GM21723 (cell line): ENCODE results near the gene NIT1.
"Not testable (repeated sequence)": the region's sequence is repeated elsewhere in the genome, so short reads cannot be mapped to it uniquely, and the experiment has no call there.

Experiments
- ATAC-seq: cut with Tn5 transposase; IDR thresholded peaks from one replicate; pipeline ENCODE4 v1.9.1; 2021; ENCODE audit warnings: mild to moderate bottlenecking, moderate library complexity; ENCODE audit not compliant: unreplicated experiment

The NIT1 gene

GRCh38 chr1:161111527-161111926 lies 6.4 kb upstream of the NIT1 start:
- no peak for ATAC-seq

- no peak for ATAC-seq
Measured at GRCh38 chr1:161113915-161114314, 4.0 kb upstream of the NIT1 start.

DNA sequence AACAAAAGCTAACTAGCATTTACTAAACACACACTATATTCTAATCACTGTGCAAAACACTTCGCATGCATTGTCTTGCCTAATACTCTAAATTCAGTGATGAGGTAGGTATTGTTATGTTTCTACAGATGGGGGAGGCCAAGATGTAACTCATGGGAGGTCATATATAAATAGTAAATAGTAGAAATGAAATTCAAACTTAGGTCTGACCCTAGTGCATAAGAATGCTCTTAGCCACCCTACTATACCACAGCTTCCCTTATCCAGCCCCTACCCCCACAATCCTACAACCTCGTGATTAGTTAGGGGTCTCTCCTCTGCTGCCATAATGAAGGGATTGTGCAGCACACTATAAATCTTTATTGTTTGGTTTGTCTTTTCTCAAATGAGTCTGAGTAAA lies 3.3 kb upstream of the NIT1 start:
- no peak for ATAC-seq

DNA sequence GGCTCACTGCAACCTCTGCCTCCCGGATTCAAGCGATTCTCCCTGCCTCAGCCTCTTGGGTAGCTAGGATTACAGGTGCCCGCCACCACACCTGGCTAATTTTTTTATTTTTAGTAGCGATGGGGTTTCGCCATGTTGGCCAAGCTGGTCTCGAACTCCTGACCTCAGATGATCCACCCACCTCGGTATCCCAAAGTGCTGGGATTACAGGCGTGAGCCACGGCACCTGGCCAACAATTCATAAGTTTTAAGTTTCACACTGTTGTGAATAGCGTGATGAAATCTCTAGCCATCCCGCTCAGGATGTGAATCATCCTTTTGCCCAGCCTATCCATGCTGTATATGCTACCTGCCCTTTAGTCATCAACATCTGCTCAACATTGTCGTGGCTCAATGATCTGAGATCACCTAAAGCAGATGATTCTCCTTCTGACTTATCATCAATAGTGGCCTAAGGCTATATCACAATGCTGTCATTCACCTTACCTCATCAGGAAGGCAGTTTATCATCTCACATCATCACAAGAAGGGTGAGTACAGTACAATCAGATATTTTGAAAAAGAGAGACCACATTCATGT lies 2.7 kb upstream of the NIT1 start:
- ATAC-seq, result no peak

DNA sequence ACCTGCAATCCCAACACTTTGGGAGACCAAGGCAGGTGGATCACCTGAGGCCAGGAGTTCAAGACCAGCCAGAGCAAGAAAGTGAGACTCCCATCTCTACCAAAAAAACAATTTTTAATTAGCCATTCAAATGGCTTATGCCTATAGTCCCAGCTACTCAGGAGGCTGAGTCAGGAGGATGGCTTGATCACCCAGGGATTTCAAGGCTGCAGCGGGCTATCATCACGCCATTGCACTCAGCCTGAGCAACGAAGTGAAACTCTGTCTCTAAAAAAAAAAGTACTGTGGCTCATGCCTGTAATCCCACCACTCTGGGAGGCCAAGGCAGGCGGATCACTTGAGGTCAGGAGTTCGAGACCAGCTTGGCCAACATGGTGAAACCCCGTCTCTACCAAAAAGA lies 1.9 kb upstream of the NIT1 start:
- ATAC-seq, result not testable (repeated sequence)

DNA sequence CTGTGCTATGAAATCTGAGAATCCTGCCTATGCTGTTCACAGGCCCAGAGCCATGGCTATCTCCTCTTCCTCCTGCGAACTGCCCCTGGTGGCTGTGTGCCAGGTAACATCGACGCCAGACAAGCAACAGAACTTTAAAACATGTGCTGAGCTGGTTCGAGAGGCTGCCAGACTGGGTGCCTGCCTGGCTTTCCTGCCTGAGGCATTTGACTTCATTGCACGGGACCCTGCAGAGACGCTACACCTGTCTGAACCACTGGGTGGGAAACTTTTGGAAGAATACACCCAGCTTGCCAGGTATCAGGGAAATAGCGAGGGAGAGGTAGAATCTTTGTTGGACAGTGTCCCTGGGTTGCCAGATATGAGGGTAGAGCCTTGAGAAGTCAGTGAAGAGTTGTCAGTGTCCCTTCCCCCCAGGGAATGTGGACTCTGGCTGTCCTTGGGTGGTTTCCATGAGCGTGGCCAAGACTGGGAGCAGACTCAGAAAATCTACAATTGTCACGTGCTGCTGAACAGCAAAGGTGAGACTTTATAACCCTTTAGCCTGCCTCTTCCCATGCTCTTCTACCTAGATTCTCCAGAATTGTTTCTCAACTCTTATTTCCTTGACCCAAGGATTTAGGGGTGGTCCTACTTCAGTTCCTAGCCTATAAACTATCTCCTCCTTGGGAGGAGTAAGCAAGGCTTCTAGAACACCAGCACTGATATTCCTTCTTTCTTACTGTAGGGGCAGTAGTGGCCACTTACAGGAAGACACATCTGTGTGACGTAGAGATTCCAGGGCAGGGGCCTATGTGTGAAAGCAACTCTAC lies 1.4 kb downstream of the NIT1 start:
- ATAC-seq, result peak; percentile 51

- ATAC-seq, result no peak
Measured at GRCh38 chr1:161121042-161121650, 3.2 kb downstream of the NIT1 start.

- ATAC-seq, result no peak
Measured at GRCh38 chr1:161121834-161122233, 3.9 kb downstream of the NIT1 start.

DNA sequence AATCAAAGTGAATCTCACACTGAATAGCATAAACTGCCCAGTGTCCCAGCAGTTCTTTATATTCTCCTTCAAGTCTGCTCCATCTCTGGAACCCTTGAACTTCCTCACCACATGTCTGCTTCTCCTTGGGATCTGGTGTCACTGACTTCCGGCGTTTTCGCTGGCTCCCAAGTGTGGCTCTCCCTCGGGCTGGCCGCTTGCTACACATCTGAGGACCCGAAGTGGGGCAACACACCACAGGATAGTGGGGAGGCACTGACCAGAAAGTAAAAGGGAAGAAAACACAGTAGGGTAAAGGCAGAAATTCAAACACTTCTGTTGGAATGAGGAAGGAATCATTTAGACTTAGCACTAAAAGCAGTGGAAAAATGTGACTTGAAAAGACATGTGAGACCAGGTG lies 5.1 kb downstream of the NIT1 start:
- ATAC-seq, result no peak

- ATAC-seq, result no peak
Measured at GRCh38 chr1:161127649-161128048, 9.7 kb downstream of the NIT1 start.

DNA sequence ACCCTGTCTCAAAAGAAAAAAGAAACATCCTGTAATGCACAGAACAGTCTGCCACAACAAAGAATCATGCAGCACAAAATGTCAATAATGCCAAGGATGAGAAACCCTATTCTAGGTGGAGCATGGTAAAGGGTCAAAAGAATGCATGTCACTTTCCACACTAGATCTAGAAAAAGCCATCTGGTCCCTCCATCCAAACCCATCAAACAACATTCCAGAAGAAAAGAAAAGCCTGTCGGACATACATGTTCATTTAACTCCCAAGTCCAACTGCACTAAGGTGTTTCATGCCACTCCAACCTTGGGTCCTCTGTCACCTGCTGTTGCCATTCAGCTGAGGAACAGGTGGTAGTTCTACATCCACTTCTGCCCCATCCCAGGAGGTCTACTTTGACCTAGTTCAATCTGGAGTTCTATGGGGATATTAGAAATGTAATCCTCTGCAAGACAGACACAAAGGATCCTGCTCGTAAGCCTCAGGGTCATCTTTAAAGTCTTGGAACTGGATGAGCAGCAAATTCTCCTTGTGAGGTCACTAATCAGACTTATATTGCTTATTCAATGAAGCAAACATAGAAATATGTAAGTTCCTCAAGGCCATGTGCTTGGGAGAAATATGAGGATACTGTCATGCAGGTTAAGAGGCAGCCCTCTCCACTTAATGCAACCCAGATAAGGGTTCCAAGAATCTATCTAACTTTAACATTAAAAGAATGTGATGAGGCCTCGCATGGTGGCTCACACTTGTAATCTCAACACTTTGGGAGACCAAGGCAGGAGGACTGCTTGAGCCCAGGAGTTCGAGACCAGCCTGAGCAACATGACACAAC lies 10.9 kb downstream of the NIT1 start:
- ATAC-seq, result no peak

DNA sequence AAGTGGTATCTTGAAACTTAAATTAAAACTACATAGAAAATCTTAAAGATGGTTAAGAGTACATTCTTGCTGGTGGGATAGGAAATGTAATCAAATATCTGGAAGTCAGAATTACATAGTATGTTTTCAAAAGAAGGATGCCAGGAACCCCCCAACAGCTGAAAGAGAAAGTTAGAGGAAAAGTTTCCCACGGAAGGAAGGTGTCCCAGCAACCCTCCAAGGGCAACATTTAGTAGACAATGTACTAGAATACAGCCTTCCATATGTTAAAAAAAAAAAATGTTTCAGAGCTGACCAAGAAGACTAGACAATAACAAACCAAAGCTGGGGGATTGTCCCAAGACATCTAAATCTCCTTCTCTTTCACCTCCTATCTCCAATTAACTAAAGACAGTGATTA lies 12.4 kb downstream of the NIT1 start:
- ATAC-seq, result no peak

- peak; percentile 2 for ATAC-seq
Measured at GRCh38 chr1:161131523-161132409, 13.9 kb downstream of the NIT1 start.

GRCh38 chr1:161132410-161133219 lies 14.7 kb downstream of the NIT1 start, which contains the start of gene DEDD:
DEDD (minus strand) TSS chr1:161132667; CDS start chr1:161124462, 8,205 bp downstream.
- peak; percentile 92 for ATAC-seq

DNA sequence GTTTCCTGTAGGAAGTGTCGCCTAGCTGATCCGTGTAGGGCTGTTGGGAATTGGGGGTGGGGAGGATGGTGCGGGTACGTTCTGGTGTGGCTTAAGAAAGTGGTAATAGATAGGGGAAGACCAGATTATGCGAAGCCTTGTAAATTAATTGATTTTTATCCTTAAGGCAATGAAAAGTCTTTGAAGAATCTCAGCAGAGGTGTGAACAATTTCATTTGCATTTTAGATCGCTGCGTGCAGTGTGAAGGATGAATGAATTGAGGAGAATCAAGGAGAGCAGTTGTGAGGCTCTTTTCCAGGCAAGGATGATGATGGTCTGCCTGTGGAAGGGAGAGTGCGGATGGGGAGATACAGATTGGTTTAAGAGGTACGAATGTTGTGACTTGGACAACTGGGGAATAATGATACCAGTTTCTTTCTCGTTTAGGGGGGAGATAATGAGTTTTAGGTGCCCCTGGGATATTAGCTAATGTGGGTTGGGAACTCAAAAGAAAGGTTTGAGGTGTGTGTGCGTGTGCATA lies 15.4 kb downstream of the NIT1 start:
- ATAC-seq, result peak; percentile 22

DNA sequence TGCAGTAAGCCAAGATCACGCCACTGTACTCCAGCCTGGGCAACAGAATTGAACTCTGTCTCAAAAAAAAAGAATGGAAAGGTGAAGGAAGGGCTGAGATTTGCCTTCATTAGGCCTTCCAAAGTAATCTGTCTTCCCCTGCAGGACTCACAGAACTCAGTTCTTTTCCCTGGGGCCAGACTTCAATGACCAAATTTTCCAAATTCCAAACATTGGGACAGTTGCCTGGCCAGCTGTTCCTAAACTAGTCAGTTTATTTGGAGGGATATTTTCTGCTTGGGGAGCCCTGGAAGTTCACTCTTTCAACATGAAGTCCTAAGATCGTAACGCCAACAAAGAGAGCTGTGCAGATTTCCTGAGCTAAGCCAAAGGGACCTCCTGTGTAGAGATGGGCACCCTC lies 20.0 kb downstream of the NIT1 start:
- no peak for ATAC-seq

DNA sequence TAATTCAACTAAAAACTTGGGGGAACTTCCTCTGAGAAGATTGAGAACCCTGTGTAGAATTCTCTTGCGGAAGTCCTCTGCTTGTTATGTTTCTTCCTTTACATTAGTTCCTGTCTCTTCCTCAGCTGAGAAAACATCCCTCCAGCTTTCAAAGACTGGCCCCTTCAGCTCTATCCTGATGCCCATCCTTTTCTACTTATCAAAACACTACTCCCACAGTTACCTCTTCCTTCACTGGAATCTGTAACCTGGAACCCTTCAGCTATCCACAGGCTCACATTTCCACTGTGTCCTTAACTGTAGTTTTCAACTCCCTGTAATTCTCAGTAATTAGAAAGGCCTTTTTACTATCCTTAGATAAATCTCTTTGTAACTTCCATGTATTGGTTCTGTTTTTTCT lies 20.5 kb downstream of the NIT1 start:
- ATAC-seq, result no peak

- ATAC-seq, result no peak
Measured at GRCh38 chr1:161139766-161140165, 21.9 kb downstream of the NIT1 start.

- ATAC-seq, result no peak
Measured at GRCh38 chr1:161140755-161141400, 23.0 kb downstream of the NIT1 start.
